ENCODE data around the gene DPH7. TPM values are rescaled to one million over a fixed set of nuclear protein-coding genes. Genes with fewer than 3 reads are reported as not detected.
"Not testable (repeated sequence)": the region's sequence is repeated elsewhere in the genome, so short reads cannot be mapped to it uniquely, and the experiment has no call there.

DPH7 gene
- total RNA-seq, 1 donor from 2014 or later, result 15.7 TPM

DNA sequence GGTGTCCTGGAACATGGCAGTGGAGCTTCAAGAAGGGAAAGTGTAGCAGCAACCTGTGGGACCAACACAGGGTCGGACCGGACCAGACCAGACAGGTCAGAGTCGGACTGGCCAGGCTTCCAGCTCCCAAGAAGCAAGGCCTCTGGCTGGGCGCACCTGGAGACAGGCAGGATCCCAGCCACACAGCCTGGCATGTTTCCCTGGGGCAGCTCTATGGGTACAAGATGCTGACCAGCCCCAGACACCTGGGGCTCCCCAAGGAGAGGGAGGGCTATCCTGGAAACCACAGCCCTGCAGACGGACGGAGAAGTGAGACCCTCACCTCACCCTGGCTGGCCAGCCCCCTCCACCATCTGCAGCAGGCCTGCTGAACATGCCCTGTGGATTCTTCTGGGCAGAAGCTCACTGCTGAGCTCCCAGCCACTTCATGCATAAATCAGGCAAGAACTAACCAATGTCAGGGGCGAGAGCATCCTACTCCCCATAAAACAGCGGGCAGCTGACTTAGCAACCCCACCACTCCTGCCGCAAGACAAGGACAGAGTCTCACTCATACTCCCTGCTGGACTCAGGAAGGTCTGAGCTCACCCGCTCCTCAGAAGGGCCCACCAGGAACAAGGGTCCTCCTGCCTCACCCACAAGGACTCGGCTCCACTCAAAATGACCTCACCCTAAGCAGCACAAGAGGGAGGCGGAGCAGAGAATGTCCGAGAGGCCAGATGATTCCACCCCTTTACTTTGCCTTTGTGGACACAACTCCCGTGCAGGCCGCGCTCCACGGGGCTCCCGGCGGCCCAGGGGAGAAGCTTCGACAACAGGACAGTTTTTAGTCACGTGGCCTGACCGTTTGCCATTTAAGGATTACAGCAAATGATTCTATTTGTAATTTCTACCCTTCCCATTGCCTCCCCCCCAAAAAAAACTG, 2.9 kb upstream of the DPH7 start:
- DNase-seq (ENCODE audit: low read depth in 2 of 2), result no peak

DNA sequence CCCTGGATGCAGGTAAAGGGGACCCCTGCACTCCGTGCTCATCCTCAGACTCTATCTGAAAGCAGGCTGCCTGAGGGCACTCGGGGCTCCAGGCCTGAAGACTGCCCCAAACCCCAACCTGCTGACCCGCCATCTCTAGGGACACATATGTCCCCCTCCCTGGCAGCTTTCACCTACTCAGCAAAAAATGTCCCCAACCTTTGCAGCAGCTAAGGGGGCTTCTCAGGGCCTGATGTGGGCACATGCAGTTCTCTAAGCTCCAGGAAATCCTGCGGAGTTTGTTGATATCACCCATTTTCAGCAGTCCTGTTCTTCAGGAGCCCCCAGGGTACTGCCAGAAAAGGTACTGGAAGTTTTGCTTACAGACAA, 2.2 kb upstream of the DPH7 start:
- DNase-seq (ENCODE audit: low read depth in 2 of 2), result no peak

DNA sequence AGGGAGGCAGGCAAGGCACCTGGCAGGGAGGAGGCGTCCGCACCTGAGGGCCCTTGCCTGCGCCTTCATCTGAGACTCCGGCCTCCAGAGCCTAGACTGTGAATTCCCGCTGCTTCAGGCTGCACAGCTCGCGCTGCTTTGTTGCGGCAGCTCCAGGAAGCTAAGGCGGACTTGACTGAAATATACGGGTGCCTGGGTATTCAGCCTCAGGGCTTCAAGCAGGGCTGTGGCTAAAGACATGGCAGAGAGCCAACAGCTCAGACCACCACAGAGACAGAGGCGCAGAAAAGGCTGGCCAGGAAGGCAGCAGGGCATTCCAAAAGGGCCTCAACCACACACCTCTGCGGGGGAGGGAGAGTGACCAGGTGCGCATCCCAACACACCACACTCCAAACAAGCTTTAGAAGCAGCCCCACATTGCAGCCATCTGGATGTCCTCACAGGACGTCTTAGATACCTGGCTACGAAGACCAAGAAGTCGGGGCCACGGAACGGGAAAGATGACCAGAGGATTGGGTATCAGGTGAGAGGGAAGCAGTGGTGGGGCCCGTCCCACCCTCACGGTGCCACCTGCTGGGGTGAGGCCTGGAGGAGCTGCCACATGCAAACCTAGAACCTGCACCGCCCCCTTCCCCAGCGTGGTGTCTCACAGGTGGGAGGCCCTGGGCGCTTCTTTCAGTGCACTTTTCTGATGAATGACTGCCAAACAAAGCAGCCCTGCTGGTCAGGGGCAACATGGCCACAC, 1.7 kb upstream of the DPH7 start:
- DNase-seq (ENCODE audit: low read depth in 2 of 2), result no peak

DNA sequence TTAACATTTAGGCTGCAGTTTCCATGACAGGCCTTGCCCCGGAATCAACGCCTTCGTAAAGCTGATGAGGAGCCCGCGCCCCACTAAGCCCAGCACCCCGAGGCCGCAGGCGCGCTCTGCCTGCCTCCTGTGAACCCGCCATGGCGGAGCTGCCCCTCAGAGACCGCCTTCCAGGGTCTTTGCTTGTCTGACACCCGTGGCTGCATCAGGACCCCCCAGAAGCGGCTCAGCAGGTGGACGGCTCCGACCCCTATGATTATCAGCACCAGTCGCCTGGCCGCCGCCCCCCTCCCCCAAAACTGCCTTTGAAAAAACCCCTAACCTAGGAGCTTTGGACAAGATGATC, 507 bp upstream of the DPH7 start:
- DNase-seq (ENCODE audit: low read depth in 2 of 2), result no peak

DNA sequence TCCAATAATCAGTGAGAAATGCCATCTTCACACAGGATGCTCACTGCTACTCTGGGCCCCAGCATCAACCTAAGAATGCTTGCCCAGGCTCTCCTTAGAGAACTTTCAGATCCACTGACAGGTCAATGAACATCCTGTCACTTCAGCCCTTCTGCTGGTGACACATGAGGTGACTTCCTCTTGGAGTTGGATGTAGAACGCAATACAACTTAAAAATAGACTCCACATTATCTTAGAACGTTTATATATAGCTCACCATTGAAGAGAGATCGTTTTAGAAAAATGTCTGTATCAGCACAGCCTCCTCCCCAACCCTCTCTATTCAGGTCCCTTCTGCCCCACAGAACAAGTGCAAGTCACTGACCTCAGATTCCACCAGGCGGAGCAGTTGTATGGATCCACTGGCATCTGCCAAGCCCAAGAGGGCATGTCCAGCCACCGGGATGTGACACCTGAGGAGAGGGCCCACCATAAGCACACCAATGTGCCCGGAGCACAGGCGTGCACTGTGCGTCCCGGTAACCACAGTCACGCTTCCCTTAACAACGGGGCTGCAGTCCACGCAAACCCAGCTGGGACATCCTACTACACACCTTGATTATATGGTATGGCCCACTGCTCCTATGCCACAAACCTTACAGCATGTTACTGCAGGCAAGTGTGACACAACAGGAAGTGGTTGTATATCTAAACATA, 2.9 kb downstream of the DPH7 start:
- DNase-seq (ENCODE audit: low read depth in 2 of 2), result no peak

DNA sequence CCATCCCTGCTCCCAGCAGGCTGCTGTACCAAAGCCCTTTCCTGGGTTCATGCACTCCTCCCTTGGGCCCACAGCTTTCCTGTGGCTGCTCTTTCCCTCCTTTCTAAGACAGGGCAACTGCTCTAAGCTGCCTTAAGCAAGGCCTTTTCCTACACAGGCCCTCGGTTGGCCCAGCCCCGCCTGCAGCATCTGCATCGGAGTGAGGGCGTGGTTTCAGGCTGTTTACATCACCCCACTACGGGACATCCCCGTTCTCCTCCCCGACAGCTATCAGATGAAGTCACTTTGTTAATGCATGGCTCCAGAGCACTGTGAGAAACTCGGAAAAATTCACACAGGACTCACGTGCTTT, 3.4 kb downstream of the DPH7 start:
- no peak for DNase-seq (ENCODE audit: low read depth in 2 of 2)

DNA sequence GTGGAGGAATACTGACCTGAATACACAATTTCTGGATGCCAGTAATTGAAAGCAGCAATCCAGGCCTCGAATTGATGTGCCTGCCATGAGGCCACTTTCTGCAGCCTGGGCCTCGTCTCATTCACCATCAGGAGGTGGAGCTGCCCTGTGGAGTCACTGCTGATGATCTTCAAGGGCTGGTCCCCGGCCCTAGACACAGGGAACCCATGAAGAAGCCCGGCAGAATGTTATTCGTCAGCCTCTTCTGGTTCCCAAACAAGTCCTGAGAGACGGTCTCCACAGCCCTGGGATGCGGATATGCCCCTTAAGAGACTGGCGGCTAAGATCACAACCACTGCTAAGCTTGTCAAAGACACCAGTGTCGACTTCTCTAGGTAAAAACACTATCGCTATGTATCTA, 4.5 kb downstream of the DPH7 start:
- DNase-seq (ENCODE audit: low read depth in 2 of 2), result no peak

DNA sequence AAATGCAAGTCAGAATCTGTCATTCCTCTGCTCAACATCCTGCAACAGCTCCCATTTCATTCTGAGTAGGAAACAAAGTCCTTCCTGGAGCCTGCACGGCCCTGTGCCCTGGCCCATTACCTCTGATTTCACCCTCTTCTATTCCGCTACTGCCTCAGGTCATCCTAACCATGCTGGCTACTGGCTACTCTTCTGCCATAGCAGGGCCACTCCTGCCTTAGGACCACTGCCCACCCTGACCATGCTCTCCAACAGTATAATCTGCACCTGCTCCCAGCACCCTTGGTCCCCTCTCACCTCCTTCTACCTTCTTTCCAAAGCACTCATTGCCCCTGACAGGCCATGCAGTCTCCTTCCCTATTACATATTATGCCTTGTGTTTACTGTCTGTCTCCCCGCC, 8.2 kb downstream of the DPH7 start:
- no peak for DNase-seq (ENCODE audit: low read depth in 2 of 2)

DNA sequence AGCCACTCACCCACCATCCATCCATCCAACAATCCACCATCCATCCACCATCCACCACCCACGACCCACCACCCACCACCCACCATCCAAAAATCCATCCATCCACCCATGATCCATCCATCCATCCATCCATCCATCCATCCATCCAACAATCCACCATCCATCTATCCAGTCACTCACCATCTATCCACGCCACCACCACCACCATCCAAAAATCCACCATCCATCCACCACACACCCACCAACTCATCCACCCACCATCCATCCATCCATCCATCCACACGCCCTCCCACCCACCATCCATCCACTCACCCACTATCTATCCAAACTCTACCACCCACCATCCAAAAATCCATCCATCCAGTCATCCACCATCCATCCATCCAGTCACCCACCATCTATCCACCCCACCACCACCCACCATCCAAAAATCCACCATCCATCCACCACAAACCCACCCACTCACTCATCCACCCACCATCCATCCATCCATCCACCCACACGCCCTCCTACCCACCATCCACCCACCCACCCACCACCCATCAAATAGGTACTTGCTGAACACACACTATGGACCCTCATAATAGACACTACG, 9.0 kb downstream of the DPH7 start:
- DNase-seq (ENCODE audit: low read depth in 2 of 2), result no peak

DNA sequence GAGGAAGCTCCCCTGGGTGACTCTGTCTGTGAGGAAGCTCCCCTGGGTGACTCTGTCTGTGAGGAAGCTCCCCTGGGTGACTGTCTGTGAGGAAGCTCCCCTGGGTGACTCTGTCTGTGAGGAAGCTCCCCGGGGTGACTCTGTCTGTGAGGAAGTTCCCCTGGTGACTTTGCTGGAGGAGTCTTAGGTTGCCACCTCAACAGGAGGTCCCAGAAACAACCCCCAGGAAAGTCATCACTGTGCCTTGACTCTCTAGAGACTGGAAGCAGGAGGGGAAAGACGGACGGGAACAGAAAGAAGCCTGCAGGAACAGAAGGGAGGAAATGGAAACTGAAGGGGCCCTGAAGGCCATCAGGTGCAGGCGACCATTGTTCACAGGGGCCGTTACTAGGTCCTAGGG, 10.3 kb downstream of the DPH7 start:
- not testable (repeated sequence) for DNase-seq (ENCODE audit: low read depth in 2 of 2)

DNA sequence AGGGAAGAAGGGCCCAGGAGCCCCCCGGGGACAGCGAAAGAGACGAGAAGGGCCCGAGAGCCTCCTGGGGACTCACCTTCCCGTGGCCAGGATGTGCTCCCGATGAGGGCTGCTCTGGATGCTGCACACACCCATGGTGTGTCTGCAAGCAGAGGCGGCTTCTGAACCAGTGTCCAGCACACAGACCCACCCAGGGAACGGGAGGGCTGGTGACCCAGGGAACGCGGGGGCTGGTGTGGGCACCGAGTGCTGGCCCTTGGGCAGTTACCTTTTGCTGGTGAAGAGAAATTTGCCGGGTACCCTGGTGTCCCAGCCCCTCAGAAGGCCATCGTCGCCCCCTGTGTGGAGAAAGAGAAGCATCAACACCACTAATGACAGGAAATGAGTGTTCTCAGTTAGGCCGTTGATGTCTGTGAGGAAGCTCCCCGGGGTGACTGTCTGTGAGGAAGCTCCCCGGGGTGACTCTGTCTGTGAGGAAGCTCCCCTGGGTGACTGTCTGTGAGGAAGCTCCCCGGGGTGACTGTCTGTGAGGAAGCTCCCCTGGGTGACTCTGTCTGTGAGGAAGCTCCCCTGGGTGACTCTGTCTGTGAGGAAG, 13.8 kb downstream of the DPH7 start:
- no peak for DNase-seq (ENCODE audit: low read depth in 2 of 2)

DNA sequence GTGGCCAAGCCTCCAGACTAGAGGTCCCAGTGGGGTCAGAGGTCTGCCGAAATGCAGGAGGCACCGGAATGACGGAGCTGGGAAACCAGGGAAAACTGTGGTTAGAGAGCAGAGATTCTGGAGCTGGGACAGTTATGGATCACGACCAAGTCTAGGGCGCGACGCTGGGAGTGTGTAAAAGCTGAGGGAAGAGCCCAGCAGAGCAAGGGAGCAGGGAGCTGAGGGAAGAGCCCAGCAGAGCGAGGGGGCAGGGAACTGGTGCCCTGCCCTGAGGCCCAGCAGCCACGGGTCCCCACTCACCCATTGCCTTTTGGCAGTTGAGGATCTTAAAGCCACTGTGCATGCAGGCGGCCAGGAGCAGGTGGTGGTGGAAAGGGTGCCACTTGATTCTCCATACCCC, 14.6 kb downstream of the DPH7 start:
- no peak for DNase-seq (ENCODE audit: low read depth in 2 of 2)

DNA sequence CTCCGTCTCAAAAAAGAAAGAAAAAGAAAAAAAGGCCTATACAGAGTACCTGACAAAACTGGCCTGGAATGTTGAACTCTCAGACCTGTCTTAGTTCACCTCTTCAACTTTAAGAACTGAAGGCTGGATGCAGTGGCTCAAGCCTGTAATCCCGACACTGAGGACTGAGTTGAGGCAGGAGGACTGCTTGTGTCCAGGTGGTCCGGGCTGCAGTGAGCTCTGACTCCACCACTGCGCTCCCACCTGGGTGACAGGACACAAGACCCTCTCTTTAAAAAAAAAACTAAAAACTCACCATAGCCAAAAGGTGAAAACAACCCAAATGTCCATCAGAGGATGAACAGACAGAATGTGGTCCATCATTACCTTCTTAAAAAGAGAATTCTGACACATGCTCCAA, 20.6 kb downstream of the DPH7 start:
- no peak for DNase-seq (ENCODE audit: low read depth in 2 of 2)

DNA sequence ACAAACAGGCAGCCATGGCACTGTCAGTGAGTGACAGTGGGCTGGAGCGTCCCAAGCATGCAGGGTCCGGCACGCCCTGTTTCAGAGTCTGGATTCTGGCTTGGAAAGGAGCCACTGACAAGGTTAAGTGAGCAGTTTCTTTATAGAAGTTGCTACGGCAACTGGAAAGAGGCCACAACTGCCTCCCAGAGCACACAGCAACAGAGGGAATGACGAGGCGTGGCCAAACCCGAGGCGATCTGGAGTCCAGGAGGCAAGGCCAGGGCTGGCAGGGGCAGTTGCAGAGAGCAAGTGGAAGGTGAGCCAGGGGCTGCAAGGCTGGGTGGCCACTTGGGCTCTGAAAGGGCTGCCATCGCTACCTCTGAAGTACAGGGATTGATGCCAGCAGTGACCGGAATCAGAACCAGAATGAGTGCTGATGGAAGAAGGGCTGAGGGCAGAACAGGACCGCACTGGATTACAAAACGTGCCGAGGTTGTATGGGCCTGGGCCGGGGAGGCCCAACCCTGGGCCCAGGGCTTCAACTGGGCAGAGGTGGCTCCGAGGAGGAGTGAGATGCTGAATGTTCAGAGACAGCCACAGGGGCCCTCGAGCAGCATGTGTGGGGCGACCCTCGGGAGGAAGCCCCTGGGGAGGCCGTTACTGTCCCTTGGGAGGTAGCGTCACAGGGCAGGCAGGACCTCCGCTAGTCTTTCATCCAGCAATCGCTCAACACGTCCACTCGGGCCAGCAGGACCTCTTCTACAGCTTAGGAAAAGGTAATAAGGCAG, 22.5 kb downstream of the DPH7 start:
- no peak for DNase-seq (ENCODE audit: low read depth in 2 of 2)

DNA sequence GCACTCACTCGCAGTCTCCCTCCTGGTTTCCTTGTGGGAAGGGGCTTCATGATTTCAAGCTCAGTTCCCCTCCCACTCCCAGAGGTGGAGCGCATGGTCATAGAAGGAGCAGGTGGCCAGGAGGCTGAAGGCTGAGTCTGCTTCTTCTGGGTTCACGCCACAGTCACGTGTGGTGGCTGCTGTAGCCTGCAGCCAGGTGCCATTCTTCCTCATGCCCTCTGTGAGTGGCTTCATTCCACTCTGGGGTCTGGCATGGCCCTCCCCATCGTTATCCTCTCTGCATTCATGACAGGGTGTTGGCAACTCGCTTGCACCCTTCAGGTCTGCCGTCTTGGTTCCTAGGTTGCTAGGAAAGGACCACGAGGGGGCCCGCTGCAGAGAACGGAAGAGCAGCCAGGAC, 23.5 kb downstream of the DPH7 start:
- no peak for DNase-seq (ENCODE audit: low read depth in 2 of 2)

DNA sequence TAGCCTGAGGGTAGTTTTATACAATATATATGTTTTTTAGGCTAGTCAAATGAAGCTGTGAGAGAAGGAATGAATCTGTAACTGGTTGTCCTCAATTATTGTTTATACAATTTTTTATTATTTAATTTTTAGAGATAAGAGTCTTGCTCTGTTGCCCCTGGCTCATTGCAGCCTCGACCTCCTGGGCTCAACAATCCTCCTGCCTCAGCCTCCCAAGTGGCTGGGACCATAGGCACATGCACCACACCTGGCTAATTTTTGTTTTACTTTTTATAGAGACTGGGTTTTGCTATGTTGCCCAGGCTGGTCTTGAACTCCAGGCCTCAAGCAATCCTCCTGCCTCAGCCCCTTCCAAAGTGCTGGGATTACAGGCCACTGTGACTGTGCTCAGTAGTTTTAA, 24.4 kb downstream of the DPH7 start:
- no peak for DNase-seq (ENCODE audit: low read depth in 2 of 2)

DNA sequence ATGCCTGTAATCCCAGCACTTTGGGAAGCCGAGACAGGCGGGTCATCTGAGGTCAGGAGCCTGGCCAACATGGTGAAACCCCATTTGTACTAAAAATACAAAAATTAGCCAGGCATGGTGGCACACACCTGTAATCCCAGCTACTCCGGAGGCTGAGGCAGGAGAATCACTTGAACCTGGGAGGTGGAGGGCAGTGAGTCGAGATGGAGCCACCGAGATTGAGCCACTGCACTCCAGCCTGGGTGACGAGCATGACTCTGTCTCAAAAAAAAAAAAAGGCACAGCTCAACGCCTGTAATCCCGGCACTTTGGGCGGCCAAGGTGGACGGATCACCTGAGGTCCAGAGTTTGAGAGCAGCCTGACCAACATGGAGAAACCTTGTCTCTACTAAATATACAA, 25.1 kb downstream of the DPH7 start:
- DNase-seq (ENCODE audit: low read depth in 2 of 2), result not testable (repeated sequence)

DNA sequence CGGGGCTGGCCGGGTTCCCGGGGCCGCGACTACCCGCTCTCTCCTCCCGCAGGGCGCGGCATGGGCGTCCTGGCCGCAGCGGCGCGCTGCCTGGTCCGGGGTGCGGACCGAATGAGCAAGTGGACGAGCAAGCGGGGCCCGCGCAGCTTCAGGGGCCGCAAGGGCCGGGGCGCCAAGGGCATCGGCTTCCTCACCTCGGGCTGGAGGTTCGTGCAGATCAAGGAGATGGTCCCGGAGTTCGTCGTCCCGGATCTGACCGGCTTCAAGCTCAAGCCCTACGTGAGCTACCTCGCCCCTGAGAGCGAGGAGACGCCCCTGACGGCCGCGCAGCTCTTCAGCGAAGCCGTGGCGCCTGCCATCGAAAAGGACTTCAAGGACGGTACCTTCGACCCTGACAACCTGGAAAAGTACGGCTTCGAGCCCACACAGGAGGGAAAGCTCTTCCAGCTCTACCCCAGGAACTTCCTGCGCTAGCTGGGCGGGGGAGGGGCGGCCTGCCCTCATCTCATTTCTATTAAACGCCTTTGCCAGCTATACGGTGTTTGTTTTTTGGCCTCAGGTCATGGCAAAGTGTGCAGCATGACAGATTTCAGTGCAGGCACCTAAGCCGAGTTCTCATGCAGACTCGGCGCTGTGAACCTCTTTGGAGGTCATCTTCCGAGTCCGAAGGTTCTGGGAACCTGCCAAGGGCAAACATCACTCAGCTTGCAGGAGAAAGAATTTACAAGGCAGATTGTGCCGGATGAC, 26.5 kb downstream of the DPH7 start:
- DNase-seq (ENCODE audit: low read depth in 2 of 2), result peak in 1 of 2 donors; percentile 39

DNA sequence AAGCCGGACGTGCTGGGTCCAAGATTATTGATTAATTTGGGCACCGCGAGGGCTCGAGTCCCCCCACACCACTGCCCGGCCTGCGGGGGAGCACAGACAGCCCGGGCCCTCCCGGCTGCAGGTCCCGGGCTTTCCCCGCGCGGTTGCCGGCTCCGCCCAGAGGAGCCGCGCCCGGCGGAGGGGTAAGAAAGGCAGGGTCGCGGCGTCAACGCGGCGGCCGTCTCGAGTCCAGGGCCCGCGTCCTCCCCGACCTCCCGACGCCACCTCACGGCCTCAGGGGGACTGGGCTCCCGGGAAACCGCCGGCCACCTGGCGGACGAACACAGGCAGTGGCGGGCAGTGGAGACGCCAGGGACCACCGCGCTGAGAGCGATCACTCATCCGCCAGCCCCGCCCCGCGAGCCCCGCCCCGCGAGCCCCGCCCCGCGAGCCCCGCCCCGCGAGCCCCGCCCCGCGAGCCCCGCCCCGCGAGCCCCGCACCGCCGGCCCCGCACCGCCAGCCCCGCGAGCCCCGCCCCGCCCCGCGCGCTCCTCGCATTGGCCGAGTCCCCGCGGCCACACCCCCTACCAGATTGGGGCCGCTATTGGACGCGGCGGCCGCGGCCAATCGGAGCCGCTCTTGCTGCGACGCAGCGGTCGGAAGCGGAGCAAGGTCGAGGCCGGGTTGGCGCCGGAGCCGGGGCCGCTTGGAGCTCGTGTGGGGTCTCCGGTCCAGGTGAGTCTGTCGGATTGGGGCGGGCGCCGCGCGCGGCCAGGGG, 27.3 kb downstream of the DPH7 start, which contains the start of gene MRPL41:
Gene MRPL41, plus strand, starts transcription at position 616 of the 758 bp plus-strand sequence. CDS start 203 bp downstream, outside the sequence.
- peak; percentile 91 to 93 for DNase-seq (ENCODE audit: low read depth in 2 of 2)

DNA sequence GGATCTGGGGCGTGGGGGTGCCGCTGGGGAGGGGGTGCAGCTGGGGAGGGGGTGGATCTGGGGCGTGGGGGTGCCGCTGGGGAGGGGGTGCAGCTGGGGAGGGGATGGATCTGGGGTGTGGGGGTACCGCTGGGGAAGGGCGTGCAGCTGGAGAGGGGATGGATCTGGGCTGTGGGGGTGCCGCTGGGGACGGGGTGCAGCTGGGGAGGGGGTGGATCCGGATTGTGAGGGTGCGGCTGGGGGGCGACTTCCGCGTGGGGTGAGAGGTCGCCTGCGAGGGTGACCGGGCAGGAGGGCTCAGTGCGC, 27.8 kb downstream of the DPH7 start:
- not testable (repeated sequence) for DNase-seq (ENCODE audit: low read depth in 2 of 2)
